ENCODE measurements around the gene SRSF5.
"Not testable (repeated sequence)": the region's sequence is repeated elsewhere in the genome, so short reads cannot be mapped to it uniquely, and the experiment has no call there.

DNA sequence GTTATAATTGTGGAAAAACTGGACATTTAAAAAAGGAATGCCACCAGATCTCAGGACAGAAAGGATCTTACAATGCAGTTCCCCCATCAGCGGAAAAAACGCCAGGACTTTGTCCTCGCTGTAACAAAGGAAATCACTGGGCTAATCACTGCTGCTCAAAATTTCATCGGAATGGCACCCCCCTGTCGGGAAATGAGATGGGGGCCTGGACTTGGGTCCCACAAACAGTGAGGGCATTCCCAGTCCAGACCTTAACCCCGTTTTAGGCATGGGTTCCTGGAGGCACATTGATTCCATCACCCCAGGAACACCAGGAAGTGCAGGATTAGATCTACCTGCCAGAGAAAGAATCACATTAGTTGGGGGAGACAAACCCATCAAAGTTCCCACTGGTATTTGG, 46.4 kb downstream of the SRSF5 start:
- TF ChIP-seq, protein P1, sequence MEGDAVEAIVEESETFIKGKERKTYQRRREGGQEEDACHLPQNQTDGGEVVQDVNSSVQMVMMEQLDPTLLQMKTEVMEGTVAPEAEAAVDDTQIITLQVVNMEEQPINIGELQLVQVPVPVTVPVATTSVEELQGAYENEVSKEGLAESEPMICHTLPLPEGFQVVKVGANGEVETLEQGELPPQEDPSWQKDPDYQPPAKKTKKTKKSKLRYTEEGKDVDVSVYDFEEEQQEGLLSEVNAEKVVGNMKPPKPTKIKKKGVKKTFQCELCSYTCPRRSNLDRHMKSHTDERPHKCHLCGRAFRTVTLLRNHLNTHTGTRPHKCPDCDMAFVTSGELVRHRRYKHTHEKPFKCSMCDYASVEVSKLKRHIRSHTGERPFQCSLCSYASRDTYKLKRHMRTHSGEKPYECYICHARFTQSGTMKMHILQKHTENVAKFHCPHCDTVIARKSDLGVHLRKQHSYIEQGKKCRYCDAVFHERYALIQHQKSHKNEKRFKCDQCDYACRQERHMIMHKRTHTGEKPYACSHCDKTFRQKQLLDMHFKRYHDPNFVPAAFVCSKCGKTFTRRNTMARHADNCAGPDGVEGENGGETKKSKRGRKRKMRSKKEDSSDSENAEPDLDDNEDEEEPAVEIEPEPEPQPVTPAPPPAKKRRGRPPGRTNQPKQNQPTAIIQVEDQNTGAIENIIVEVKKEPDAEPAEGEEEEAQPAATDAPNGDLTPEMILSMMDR (IDR thresholded peaks at IDR 0.05) = not testable (repeated sequence)
- not testable (repeated sequence) for TF ChIP-seq POLR2A (IDR thresholded peaks at IDR 0.05)
